Stimulated activated CD8-positive, alpha-beta memory T cell treated with anti-CD3 and anti-CD28 coated beads, Interleukin-15, amount 100 ng/mL, for 48 hours (primary cell): ENCODE data around the gene IFNGR1.
A peak's percentile ranks its signal among the peaks of the same experiment; 100 is the strongest.
"Not testable (repeated sequence)": the region's sequence is repeated elsewhere in the genome, so short reads cannot be mapped to it uniquely, and the experiment has no call there.

ENCODE experiments used
- DNase-seq, 2 donors: peaks; one replicate each; pipeline ENCODE4 v3.0.0-alpha.2; 2020; ENCODE audit warnings: low read depth in 2 of 2

IFNGR1 gene

DNA sequence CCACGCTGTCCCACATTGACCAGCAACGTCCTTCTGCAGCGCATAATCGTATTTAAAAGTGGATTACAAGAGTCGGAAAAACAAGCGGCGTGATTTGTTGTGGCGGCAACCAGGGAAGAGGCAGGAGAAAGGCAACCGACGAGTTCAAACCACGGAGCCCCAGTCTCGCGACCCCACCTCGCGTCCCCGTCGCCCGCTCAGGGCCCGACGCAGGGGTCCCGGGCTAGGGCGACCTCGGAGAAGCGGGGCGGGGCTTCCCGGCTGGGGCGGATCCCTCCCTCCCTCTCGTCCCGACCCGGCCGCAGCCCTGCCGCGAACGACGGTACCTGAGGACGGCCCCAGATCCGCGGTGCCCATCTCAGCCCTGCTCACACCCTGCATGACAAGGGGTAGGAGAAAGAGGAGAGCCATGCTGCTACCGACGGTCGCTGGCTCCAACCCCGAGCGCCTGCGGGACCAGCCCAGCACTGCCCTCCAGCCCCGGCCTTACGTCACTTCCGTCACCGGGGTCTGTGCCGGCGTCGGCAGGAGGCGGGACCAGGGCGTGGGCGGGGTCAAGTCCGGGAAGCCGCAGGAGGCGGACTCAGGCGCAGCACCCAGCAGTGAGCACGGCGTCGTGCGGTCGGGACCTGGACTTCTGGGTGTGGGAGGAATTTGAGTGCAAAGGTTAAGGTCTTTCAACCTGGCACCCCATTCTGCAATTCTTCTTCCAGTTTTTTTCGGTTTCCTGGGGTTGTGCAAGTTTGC, at the start of gene IFNGR1:
Gene IFNGR1, minus strand, starts transcription at position 469 of the 747 bp plus-strand sequence. Its CDS starts 58 bp downstream, at position 411.
- peak; percentile 94 for DNase-seq

DNA sequence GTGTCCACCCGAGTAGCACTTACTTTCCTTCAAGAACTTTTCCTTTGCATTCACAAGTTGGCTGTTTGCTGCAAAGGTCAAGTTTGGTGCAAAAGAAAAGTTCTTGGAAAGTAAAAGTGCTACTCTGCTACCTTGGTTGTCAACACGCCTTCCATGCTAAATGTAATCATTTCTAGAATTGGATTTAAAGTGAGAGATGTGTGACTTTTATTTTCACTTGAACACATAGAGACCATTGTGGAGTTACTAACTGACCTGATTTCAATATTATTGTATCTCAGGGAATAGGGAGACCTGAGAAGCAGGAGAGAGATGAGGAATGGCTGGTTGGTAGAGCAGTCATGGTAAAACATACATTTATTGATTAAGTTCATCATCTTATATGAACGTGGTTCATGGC, 49.7 kb upstream of the IFNGR1 start:
- no peak for DNase-seq

DNA sequence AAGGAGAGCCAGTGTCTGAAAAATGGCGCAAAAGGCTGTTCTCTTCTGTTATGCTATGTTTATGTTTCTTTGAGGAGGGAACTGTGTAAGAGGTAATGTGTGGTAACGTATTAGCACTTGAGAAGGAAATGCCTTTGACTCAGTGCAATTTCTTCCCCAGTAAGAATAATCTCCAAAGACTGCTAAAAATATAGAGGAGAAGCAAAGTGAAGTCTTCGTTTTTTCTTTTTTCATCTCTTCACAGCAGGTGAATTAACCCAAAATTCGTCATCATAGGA, 47.1 kb upstream of the IFNGR1 start:
- no peak for DNase-seq

DNA sequence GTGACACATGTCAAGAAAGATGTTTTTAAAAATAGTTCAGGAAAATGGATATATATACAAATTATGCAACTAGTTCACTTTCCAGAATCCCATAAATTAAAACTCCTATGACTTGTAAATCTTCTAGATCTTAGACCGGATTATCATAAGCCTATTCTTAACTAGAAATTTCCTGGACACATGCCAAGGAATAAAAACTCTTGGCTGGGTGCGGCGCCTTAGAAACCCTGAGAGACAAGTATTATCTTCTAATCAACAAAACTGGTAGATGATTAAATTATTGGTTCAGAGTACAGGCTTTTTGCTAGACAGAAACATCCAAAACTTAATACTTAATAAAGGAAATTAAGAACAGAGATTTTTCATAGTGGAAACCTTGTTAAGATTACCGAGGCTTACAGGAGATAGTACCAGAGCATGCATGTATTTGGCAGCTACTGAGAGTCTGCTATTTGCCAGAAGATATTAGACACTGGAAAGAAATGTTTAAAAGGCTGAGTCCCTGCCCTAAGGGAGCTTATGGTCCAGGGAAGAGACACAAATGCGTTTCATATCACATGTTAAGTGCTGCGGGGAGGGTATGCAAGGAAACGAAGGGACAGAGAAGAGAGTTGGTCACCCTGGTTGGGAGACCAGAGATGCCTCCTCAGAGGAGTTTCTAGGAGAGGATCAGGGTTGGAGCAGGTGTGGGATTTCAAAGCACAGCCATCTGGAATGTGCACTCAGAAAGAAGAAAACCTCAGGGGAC, 46.5 kb upstream of the IFNGR1 start:
- DNase-seq: no peak

DNA sequence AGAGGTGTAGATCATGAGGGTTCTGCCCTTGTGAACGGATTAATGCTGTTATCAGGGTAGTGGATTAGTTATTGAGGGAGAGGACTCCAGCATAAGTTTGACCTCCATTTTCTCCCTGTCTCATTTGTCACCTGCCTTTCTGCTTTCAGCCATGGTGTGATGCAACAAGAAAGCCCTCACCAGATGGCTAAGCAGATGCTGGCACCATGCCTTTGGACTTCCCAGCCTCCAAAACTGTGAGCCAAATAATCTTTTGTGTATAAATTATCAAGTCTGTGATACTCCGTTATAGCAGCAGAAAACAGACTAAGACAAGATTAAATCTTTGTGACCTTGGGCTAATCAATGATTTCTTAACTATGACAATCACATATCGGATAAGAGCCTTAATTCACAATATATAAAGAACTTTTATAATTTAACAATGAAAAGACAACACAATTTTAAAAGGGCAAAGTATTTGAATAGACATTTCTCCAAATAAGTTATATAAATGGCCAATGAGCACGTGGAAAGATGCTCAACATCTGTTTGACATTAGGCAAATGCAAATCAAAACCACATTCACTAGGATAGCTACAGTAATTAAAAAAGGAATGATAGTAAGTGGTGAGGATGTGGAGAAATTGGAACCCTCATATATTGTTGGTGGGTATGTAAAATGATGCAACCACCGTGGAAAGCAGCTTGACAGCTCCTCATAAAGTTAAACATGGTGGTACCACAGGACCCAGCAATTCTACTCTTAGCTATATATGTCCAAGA, 45.3 kb upstream of the IFNGR1 start:
- DNase-seq: no peak

DNA sequence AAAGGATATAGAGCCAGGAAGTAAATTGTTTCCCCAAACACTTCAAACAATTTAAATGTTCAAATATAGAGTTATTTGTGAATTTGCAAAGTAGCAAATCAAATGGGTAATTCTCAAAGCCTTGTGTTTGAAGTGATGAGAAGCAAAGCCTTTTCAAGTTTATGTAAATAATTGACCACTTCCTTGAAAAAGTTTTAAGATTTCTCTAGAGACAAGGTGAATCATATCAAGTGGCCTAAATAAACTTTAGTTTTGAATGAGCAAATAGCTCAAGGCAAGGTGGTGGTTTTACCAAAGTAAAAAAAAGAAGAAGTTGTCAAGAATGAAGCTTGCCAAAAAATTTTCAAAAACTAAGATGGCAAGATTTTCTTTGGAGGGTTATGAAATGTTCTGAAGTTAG, 42.6 kb upstream of the IFNGR1 start:
- no peak for DNase-seq

DNA sequence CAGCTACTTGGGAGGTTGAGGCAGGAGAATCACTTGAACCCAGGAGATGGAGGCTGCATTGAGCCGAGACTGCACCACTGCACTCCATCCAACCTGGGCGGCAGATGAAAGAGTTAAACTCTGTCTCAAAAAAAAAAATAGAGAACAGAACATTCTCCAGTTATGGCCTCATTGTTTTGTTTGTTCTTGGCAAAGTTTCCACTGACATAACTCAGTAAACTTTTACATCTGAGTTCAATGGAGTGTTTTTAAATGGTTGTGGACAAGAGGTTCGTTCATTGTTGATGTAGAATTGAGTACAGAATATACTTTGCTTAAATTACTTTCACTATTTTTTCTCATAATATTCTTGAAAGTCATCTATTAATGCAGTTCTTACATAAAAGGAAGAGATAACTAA, 42.2 kb upstream of the IFNGR1 start:
- no peak for DNase-seq

DNA sequence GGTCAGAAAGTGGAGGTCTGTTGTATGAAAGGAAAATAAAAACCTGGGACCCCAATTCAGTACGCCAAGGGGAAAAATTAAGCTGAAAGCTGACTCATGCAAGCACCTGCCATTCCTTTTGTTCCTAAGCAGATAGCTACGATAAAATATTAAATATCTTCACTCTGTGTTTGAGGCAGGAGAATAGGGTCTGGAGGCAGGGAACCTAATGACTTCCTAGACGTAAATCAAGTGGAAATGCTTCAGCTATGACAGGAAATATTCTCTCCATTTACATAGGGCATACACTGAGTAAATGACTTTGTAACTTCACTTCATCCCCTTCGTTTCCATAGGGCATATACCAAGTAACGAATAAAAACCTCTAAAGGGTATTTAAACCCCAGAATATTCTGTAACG, 41.0 kb upstream of the IFNGR1 start:
- no peak for DNase-seq

DNA sequence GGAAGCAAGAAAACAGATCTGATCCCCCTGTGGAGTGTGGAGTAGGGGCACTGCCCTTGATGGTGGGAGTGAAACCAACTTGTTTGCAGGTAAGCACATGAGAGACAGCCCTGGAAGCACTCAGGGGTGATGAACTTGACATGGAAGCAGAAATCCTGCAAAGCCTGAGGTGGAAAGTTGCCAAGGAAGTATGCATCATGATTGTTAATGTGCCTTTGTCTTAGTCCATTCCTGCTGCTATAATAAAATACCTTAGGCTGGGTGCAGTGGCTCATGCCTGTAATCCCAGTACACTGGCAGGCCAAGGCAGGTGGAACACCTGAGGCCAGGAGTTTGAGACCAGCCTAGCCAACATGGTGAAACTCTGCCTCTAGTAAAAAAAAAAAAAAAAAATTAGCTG, 40.2 kb upstream of the IFNGR1 start:
- DNase-seq: no peak

DNA sequence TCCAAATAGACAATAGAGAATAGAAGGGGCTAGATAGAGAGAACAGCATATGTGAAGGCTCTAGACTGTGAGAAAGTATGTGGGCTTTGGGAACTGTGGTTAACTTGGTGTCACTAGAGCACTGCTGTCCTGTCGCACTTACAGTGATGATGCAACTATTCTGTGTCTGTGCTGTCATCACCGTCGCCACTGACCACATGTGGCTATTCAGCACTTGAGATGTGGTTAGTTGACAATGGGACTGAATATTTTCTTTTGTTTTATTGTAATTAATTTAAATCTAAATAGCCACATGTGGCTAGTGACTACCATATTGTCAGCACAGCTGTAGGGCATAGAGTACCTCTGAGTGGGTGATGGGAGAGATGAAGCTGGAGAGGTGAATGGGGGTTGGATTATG, 39.0 kb upstream of the IFNGR1 start:
- no peak for DNase-seq

DNA sequence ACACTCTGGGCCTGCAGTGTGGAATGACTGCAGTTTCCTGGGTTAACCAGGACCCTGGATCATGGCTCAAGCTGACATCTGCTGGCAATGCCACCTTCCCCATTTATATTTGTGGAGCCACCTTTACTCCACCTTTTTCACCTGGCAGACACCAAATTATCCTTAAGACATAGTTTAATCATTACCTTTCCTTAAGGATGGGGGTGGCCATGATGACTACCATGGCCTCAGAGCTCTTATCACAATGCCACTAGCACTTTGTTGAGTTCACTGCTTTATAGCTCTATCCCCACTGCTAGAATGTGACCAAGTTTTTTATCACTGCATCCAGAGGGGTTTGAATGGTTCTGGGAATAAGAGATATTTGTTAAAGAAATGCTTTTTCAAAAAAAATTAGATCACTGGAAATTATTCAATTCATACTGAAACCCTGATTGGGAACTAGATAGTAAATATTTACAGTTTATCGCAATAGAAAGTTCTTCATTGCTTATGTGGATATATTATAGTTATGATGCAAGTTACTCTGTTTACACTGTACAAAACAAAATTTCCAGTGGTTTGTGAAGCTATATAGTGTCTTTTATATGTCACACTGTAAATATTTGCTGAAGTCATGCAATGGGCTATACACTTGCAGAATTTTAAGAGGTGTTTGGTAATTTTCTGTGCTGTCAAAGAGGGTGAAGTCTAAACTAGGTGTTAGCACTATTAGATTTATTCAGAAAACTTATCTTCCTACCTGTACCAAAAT, 37.3 kb upstream of the IFNGR1 start:
- no peak for DNase-seq

DNA sequence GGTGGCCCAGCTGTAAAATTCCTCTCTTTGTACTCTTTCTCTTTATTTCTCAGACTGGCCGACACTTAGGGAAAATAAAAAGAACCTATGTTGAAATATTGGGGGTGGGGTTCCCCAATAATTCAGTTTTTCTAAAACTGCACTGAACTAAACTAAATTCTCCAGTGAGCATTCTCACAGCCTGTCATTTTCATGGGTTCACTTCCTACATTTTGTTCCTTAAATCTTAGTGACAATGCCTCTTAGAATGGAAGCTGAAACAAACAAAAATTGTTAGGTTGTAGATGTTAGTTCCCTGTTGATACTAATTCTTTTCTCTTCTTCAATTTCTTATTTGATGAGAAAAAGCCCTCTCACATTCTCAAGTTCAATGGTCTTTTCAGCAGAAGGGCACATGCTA, 35.8 kb upstream of the IFNGR1 start:
- no peak for DNase-seq

DNA sequence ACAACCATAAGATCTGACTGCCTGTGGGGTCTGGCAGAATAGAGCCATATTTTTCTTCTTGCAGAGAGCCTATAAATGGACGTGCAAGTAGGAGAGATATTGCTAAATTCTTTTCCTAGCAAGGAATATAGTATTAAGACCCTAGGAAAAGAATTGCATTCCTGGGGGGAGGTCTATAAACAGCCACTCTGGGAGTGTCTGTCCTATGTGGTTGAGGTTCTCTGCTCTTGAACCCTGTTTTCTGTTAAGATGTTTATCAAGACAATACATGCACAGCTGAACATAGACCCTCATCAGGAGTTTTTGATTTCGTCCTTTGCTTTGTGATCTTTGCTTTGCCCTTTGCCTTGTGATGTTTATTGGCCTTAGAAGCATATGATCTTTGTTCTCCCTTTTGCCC, 35.2 kb upstream of the IFNGR1 start:
- DNase-seq: not testable (repeated sequence)

DNA sequence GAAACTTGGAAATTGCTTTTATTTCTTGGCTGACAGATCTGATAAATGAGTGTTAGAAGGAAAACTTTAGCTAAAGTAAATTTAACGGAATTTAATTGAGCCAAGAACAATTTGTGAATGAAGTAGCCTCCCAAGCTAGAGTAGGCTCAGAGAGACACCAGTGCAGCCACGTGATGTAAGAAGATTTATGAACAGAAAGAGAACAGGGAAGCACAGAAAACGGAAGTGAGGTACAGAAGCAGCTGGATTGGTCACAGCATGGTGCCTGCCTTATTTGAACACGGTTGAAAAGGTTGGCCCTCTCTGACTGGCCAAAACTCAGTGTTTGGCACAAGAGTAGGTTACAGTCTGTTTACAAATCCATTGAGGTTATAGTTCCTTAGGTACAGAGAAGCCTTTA, 29.5 kb upstream of the IFNGR1 start:
- DNase-seq: no peak

DNA sequence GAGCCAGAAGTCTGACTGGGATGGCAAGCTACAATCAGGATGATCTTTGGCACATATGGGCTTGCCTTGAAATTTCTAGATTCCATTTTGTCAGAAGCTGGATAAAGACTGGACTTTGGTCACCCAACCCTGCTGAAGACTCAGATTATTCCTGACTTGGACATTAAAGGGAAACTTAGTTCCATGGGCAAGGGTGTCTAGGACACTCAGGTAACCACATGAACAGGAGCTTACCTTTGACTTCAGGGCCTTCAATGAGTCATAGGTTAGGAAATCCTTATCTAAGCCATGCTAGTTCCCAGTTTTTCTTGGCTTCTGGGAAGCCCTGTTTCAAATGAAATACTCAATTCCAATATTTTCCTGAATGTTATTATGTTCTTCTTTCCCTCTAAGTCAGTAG, 28.5 kb upstream of the IFNGR1 start:
- no peak for DNase-seq

DNA sequence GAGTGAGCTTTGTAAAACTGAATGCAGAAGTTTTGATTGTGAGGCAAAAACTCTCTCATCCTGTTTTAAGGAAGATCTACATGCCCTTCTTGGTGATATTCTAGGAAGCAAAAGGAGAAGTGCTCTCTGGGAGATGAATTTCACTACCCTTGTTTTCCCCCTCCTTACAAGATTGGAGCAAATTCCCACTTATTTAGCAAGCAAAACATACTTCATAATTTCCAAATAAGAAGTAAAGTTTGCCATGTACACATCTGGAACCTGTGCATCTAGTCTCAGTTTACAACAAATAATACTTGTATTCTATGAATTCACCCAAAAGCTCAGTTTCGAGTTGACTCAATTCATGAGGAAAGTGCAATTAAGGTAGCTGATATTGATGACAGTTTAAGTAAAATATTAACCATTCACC, 27.6 kb upstream of the IFNGR1 start:
- DNase-seq: no peak

DNA sequence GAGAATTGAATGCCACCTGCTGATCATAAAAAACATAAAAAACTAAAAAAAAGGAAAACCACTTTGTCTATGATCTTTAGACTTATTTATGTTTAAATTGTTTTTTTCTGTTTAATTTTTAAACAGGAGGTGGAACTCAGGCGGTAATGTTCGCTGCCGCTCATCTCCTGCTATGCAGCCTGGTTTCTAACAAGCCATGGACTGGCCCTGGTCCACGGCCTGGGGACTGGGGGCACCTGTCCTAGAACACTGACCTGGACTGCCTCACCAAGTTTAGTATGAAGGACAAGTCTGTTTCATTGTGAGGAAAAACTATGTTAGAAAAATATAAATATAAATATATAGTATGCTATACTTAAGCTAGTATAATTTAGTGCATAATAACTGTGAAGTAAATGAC, 27.0 kb upstream of the IFNGR1 start:
- no peak for DNase-seq

DNA sequence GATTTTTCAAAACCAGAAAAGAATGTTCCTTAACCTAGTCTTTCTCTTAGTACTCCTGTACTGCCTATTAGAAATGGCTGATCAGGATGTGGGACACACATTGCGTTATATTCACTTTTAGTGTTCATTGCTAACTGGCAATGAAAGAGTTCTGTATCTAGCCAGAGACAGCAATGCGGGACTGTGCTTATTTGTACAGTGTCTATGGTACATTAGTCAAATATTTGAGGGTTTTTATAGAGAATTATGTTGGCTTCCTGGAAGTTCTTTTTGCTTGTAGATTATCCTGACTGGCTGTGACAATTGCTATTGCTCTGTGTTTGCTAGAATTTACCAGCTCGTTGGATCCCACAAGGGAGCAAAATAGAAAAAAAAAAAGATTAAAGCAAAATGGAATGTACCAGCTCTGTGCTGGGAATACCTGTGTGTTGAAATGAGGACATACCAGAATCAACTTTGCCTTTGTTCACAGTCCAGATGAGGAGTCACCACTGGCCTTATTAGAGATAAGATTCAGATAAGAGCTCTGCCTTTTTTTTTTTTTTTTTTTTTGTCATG, 22.4 kb upstream of the IFNGR1 start:
- DNase-seq: no peak

DNA sequence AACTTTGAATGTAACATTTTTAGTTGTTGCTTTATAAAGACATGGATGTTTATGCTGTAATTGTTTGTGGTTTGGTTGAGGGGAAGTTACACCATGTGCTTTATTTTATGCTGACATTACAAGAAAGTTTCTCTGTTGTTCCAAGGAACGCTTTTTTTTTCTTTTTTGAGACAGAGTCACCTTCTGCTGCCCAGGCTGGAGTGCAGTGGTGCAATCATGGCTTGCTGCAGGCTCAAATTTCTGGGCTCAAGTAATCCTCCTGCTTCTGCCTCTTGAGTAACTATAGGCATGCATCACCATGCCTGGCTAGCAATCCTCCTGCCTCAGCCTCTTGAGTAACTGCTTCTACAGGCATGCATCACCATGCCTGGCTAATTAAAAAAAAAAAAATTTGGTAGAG, 21.0 kb upstream of the IFNGR1 start:
- no peak for DNase-seq

DNA sequence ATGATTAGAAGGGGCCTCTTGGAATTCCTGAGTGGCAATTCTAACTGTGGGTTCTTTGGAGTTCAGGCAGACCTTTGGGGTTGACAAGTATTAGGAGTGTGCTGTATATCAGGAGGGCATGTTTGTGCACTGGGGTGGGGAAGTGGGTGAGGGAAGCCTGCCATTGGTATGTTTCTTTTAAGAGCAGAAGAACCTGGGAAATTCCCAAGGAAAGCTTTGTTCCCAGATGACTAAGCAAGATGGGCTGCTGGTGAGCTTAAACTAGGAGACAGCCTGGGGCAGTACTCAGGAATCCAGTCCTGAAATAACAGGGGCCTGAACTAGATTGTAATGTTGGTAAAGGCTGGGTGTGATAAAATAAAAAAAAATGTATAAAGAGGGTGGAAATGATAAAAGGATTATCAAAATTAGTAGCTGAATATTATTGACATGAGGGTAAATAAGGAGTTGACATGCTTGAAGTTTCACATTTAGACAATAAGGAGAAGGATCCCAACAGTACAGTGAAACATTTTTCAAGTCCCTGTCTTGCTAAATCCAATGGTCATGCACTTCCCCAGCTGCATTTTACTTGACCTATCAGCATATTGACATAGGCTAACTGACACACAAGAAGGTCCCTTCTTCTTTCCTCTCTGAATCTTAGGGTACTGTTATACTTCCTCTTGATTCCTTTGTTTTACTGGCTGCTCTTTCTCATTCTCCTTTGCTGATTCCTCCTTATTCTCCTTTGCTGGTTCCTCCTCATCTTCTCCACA, 18.4 kb upstream of the IFNGR1 start:
- no peak for DNase-seq
